A549 (cell line): ENCODE data around the gene PNMA6F. TPM values are rescaled to one million over a fixed set of nuclear protein-coding genes. Genes with fewer than 3 reads are reported as not detected.

Experiments
- ATAC-seq, 2 experiments: fragments of 200-7000 bp in 1 of 2; fragments of >200 bp in 1 of 2; cut with Nextera tagmentation in 1 of 2; cut with Tn5 transposase in 1 of 2; 3 replicates each; pipeline versions ENCODE4 v1.8.0 to v1.9.1; 2018 to 2020; ENCODE audit warnings: mild to moderate bottlenecking in 1 of 2, moderate library complexity in 1 of 2
- CTCF ChIA-PET: fragments of 300-600 bp; sonication (Branson Sonifier 250); formaldehyde crosslinking; extraction: SDS; loops from one replicate; lab custom pipeline; 2021; ENCODE audit warnings: antibody characterized with exemption, inconsistent platforms; lab: Yijun Ruan, JAX
- POLR2A ChIA-PET: fragments of 350-600 bp; formaldehyde crosslinking; extraction: SDS; loops from one replicate; lab custom pipeline; 2021; ENCODE audit warnings: antibody characterized with exemption, inconsistent platforms; lab: Yijun Ruan, JAX
- DNase-seq, 2 experiments: peaks; one replicate each; pipeline versions ENCODE4 v3.0.0 to v3.0.0-alpha.2; 2011 to 2016; ENCODE audit warnings: low read depth in 1 of 2, low spot score in 1 of 2
- FAIRE-seq: peaks from 2 replicates; lab custom pipeline; 2011; peaks lifted over from hg19 to GRCh38; lab: Jason Lieb, UNC
- H3K27ac ChIP-seq, 2 experiments: fragments of >200 bp; sonication (Bioruptor Twin); formaldehyde crosslinking; 3 replicates each; pipeline ENCODE4 v1.5.1; 2016 to 2017
- H3K4me1 ChIP-seq: fragments of >200 bp; sonication (Bioruptor Twin); formaldehyde crosslinking; 3 replicates; pipeline ENCODE4 v1.6.1; 2016
- H3K4me2 ChIP-seq: fragments of >200 bp; sonication (Bioruptor Twin); formaldehyde crosslinking; 3 replicates; pipeline ENCODE4 v1.6.1; 2016
- H3K4me3 ChIP-seq: fragments of >200 bp; sonication (Bioruptor Twin); formaldehyde crosslinking; 3 replicates; pipeline ENCODE4 v1.5.1; 2016
- H3K9me3 ChIP-seq: fragments of >200 bp; sonication (Bioruptor Twin); formaldehyde crosslinking; 3 replicates; pipeline ENCODE4 v1.6.1; 2016
- CHD4 ChIP-seq: fragments of 200-600 bp; sonication (generic); IDR thresholded peaks from 2 replicates; pipeline ENCODE4 v1.6.1; 2016; ENCODE audit warnings: antibody characterized with exemption, mild to moderate bottlenecking, borderline replicate concordance
- FOSB ChIP-seq: fragments of 250-450 bp; sonication (Bioruptor Pico); IDR thresholded peaks from 2 replicates; pipeline ENCODE4 v1.5.0; 2020; ENCODE audit warnings: mild to moderate bottlenecking, moderate library complexity
- FOSL2 ChIP-seq, 2 experiments: fragments of 450-650 bp in 1 of 2; fragments of >200 bp in 1 of 2; sonication (Bioruptor Twin) in 1 of 2; formaldehyde crosslinking; IDR thresholded peaks; 2 replicates each; pipeline versions ENCODE4 v1.5.0 to v1.6.1; 2016 to 2020; ENCODE audit warnings: mild to moderate bottlenecking in 1 of 2, moderate library complexity in 1 of 2
- GATA3 ChIP-seq: IDR thresholded peaks from 2 replicates; pipeline ENCODE4 v1.6.1; 2012; ENCODE audit warnings: borderline replicate concordance
- JUNB ChIP-seq: fragments of >200 bp; sonication (Bioruptor Twin); formaldehyde crosslinking; IDR thresholded peaks from 2 replicates; pipeline ENCODE4 v1.6.1; 2016
- KDM5A ChIP-seq: fragments of 200-600 bp; sonication (generic); IDR thresholded peaks from 2 replicates; pipeline ENCODE4 v1.6.1; 2016; ENCODE audit warnings: antibody characterized with exemption, mild to moderate bottlenecking
- NFE2L2 ChIP-seq: fragments of 150-350 bp; conservative IDR thresholded peaks from 2 replicates; pipeline ENCODE4 v1.6.1; 2014; ENCODE audit warnings: low read length
- RAD21 ChIP-seq, 2 experiments: fragments of >200 bp in 1 of 2; sonication (Bioruptor Twin) in 1 of 2; formaldehyde crosslinking in 1 of 2; IDR thresholded peaks in 1 of 2; conservative IDR thresholded peaks in 1 of 2; 2 replicates in 1 of 2; 3 replicates in 1 of 2; pipeline ENCODE4 v1.6.1; 2012 to 2018; ENCODE audit warnings: inconsistent platforms in 1 of 2
- RCOR1 ChIP-seq: fragments of 150-350 bp; IDR thresholded peaks from 2 replicates; pipeline ENCODE4 v1.6.1; 2014; ENCODE audit warnings: antibody characterized with exemption, low read length, low read depth
- RFX5 ChIP-seq: fragments of 450-650 bp; IDR thresholded peaks from 2 replicates; pipeline ENCODE4 v1.7.1; 2014; ENCODE audit warnings: antibody characterized with exemption, mild to moderate bottlenecking, moderate library complexity
- ZFP36 ChIP-seq: fragments of 450-650 bp; IDR thresholded peaks from 2 replicates; pipeline ENCODE4 v1.6.1; 2014; ENCODE audit warnings: borderline replicate concordance; ENCODE audit not compliant: partially characterized antibody
- ZNF302 ChIP-seq: fragments of 250-450 bp; sonication (Bioruptor Pico); IDR thresholded peaks from 2 replicates; pipeline ENCODE4 v1.9.0; 2021; ENCODE audit warnings: inconsistent platforms, mild to moderate bottlenecking, moderate library complexity
- ZSCAN20 ChIP-seq: fragments of 250-450 bp; sonication (Bioruptor Pico); IDR thresholded peaks from 2 replicates; pipeline ENCODE4 v1.8.0; 2022; ENCODE audit warnings: mild to moderate bottlenecking, moderate library complexity
- WGBS: methylation state at CpG from one replicate; pipeline ENCODE4 v1.1.6; 2017; ENCODE audit errors: missing lambda C conversion rate; 5-methylcytosine and 5-hydroxymethylcytosine counted together
- polyA plus RNA-seq, 4 experiments: library from polyadenylated mRNA; depleted of rRNA in 3 of 4; stranded (reverse); fragments of >200 nt; fragmentation: RNase III in 1 of 4; extraction: RNeasy Plus Mini Kit Qiagen cat#74134 plus additional on column Dnase treatment in 1 of 4; gene quantifications; 2 replicates in 3 of 4; 3 replicates in 1 of 4; pipeline ENCODE4 v1.2.3, GENCODE V29; 2011 to 2017
- TF ChIP-seq, protein P1 (sequence below): fragments of >200 bp; sonication (Bioruptor Twin); formaldehyde crosslinking; IDR thresholded peaks from 2 replicates; pipeline ENCODE4 v1.6.1; 2016
- TF ChIP-seq, protein P2 (sequence below): fragments of 150-350 bp; IDR thresholded peaks from 2 replicates; pipeline ENCODE4 v1.6.1; 2014; ENCODE audit warnings: low read depth, mild to moderate bottlenecking, low read length
- TF ChIP-seq, protein P3 (sequence below): fragments of >200 bp; sonication (Bioruptor Twin); formaldehyde crosslinking; IDR thresholded peaks from 3 replicates; pipeline ENCODE4 v1.6.1; 2016
- TF ChIP-seq, protein P4 (sequence below): fragments of 200-600 bp; sonication (generic); IDR thresholded peaks from 2 replicates; pipeline ENCODE4 v1.6.1; 2016; ENCODE audit warnings: antibody characterized with exemption, mild to moderate bottlenecking, moderate library complexity
- TF ChIP-seq, protein P5 (sequence below): fragments of 450-650 bp; IDR thresholded peaks from 2 replicates; pipeline ENCODE4 v1.6.1; 2014; ENCODE audit warnings: antibody characterized with exemption
- TF ChIP-seq, protein P6 (sequence below): IDR thresholded peaks from 2 replicates; pipeline ENCODE4 v1.6.1; 2012; ENCODE audit warnings: low read depth, borderline replicate concordance
- TF ChIP-seq, protein P7 (sequence below): fragments of >200 bp; sonication (Bioruptor Twin); formaldehyde crosslinking; IDR thresholded peaks from 3 replicates; pipeline ENCODE4 v1.5.1; 2016

Gene PNMA6F
- polyA plus RNA-seq, 2 of the 4 experiments (the other 2 are of a cell fraction), result not detected

DNA sequence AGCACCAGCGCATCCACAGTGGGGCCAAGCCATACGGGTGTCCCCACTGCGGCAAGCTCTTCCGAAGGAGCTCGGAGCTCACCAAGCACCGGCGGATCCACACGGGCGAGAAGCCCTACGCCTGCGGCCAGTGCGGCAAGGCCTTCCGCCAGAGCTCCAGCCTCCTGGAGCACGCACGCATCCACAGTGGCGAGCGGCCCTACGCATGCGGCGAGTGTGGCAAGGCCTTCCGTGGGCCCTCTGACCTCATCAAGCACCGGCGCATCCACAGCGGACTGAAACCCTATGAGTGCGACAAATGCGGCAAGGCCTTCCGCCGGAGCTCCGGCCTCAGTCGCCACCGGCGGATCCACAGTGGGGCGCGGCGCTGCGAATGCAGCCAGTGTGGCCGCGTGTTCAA is 26.0 kb upstream of the PNMA6F start:
- WGBS, result 91% methylated on average over 22 of the region's 38 CpGs
- ATAC-seq (no peak), FAIRE-seq (no peak), DNase-seq (no peak)
- Histone ChIP-seq H3K9me3 (no peaks in the 10 kb centered on the region), H3K4me2 (no peak overlapping the region), H3K4me1 (no peaks in the 10 kb centered on the region), H3K4me3 (no peak overlapping the region), H3K27ac (no peak overlapping the region)
- TF ChIP-seq RFX5, result no peak
- TF ChIP-seq, protein P1, sequence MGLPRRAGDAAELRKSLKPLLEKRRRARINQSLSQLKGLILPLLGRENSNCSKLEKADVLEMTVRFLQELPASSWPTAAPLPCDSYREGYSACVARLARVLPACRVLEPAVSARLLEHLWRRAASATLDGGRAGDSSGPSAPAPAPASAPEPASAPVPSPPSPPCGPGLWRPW, result no peak
- no peak for TF ChIP-seq RCOR1
- no peak for TF ChIP-seq RAD21 (conservative IDR thresholded peaks at IDR 0.05 in 1 of 2, IDR thresholded peaks at IDR 0.05 in 1 of 2)
- no peak for TF ChIP-seq KDM5A
- TF ChIP-seq CHD4, result no peak
- no peak for TF ChIP-seq JUNB
- TF ChIP-seq, protein P2, sequence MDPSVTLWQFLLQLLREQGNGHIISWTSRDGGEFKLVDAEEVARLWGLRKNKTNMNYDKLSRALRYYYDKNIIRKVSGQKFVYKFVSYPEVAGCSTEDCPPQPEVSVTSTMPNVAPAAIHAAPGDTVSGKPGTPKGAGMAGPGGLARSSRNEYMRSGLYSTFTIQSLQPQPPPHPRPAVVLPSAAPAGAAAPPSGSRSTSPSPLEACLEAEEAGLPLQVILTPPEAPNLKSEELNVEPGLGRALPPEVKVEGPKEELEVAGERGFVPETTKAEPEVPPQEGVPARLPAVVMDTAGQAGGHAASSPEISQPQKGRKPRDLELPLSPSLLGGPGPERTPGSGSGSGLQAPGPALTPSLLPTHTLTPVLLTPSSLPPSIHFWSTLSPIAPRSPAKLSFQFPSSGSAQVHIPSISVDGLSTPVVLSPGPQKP, result no peak
- TF ChIP-seq, protein P3, sequence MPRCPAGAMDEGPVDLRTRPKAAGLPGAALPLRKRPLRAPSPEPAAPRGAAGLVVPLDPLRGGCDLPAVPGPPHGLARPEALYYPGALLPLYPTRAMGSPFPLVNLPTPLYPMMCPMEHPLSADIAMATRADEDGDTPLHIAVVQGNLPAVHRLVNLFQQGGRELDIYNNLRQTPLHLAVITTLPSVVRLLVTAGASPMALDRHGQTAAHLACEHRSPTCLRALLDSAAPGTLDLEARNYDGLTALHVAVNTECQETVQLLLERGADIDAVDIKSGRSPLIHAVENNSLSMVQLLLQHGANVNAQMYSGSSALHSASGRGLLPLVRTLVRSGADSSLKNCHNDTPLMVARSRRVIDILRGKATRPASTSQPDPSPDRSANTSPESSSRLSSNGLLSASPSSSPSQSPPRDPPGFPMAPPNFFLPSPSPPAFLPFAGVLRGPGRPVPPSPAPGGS, result no peak
- no peak for TF ChIP-seq GATA3
- TF ChIP-seq, protein P4, sequence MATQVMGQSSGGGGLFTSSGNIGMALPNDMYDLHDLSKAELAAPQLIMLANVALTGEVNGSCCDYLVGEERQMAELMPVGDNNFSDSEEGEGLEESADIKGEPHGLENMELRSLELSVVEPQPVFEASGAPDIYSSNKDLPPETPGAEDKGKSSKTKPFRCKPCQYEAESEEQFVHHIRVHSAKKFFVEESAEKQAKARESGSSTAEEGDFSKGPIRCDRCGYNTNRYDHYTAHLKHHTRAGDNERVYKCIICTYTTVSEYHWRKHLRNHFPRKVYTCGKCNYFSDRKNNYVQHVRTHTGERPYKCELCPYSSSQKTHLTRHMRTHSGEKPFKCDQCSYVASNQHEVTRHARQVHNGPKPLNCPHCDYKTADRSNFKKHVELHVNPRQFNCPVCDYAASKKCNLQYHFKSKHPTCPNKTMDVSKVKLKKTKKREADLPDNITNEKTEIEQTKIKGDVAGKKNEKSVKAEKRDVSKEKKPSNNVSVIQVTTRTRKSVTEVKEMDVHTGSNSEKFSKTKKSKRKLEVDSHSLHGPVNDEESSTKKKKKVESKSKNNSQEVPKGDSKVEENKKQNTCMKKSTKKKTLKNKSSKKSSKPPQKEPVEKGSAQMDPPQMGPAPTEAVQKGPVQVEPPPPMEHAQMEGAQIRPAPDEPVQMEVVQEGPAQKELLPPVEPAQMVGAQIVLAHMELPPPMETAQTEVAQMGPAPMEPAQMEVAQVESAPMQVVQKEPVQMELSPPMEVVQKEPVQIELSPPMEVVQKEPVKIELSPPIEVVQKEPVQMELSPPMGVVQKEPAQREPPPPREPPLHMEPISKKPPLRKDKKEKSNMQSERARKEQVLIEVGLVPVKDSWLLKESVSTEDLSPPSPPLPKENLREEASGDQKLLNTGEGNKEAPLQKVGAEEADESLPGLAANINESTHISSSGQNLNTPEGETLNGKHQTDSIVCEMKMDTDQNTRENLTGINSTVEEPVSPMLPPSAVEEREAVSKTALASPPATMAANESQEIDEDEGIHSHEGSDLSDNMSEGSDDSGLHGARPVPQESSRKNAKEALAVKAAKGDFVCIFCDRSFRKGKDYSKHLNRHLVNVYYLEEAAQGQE, result no peak
- TF ChIP-seq, protein P5, sequence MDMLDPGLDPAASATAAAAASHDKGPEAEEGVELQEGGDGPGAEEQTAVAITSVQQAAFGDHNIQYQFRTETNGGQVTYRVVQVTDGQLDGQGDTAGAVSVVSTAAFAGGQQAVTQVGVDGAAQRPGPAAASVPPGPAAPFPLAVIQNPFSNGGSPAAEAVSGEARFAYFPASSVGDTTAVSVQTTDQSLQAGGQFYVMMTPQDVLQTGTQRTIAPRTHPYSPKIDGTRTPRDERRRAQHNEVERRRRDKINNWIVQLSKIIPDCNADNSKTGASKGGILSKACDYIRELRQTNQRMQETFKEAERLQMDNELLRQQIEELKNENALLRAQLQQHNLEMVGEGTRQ, result no peak
- TF ChIP-seq, protein P6, sequence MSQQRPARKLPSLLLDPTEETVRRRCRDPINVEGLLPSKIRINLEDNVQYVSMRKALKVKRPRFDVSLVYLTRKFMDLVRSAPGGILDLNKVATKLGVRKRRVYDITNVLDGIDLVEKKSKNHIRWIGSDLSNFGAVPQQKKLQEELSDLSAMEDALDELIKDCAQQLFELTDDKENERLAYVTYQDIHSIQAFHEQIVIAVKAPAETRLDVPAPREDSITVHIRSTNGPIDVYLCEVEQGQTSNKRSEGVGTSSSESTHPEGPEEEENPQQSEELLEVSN, result no peak
- no peak for TF ChIP-seq NFE2L2
- TF ChIP-seq ZNF302 (CRISPR knock-in tag), result no peak
- TF ChIP-seq, protein P7, sequence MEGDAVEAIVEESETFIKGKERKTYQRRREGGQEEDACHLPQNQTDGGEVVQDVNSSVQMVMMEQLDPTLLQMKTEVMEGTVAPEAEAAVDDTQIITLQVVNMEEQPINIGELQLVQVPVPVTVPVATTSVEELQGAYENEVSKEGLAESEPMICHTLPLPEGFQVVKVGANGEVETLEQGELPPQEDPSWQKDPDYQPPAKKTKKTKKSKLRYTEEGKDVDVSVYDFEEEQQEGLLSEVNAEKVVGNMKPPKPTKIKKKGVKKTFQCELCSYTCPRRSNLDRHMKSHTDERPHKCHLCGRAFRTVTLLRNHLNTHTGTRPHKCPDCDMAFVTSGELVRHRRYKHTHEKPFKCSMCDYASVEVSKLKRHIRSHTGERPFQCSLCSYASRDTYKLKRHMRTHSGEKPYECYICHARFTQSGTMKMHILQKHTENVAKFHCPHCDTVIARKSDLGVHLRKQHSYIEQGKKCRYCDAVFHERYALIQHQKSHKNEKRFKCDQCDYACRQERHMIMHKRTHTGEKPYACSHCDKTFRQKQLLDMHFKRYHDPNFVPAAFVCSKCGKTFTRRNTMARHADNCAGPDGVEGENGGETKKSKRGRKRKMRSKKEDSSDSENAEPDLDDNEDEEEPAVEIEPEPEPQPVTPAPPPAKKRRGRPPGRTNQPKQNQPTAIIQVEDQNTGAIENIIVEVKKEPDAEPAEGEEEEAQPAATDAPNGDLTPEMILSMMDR, result no peak
- TF ChIP-seq ZFP36, result no peak
- no peak for TF ChIP-seq ZSCAN20 (CRISPR knock-in tag)
- no peak for TF ChIP-seq FOSB (CRISPR knock-in tag)
- no peak for TF ChIP-seq FOSL2 (IDR thresholded peaks at IDR 0.05)
- TF ChIP-seq FOSL2 (CRISPR knock-in tag; IDR thresholded peaks at IDR 0.05), result no peak
- POLR2A ChIA-PET, result no interaction called here
- CTCF ChIA-PET, result interaction anchor here (1.6 kb wide), 1 partner anchor 26 kb away, joined by 5 read pairs; no protein-coding TSS in a partner anchor
